GM13976 (cell line): Measurements from ENCODE around the gene MCRIP1.

Source experiments
- DNase-seq: peaks from one replicate; pipeline ENCODE4 v3.0.0; 2012; ENCODE audit warnings: low spot score
- in situ Hi-C: fragments of 300-500 bp; cut with MboI; formaldehyde crosslinking; loops from one replicate; pipeline ENCODE4 v1.12.0; 2022; ENCODE audit warnings: low sequenced_read_pairs, mixed read lengths, inconsistent platforms; ENCODE audit not compliant: unreplicated experiment
- TF ChIP-seq, protein P1 (sequence below): IDR thresholded peaks from 2 replicates; pipeline ENCODE4 v1.5.1; 2012; ENCODE audit warnings: borderline replicate concordance, mild to moderate bottlenecking; ENCODE audit not compliant: insufficient read depth; ENCODE audit errors: extremely low read depth, missing control alignments, control extremely low read depth

MCRIP1 gene

DNA sequence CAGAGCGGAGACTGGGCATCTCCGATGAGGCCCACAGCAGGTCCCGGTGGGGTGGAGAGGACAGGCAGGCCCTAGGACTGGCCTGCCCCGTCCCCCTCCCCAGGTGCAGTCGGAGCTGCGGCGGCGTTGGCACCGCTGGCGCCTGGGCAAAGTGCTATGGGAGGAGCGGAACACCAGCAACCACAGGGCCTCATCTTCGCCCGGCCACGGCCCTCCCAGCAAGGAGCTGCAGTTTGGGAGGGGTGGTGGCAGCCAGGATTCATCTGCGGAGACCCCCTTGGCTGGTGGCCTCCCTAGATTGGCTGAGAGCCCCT lies 19.8 kb downstream of the MCRIP1 start:
- DNase-seq = no peak
- in situ Hi-C loops = no loop called here

GRCh38 chr17:81812571-81813370 lies 20.3 kb downstream of the MCRIP1 start:
- TF ChIP-seq, protein P1, sequence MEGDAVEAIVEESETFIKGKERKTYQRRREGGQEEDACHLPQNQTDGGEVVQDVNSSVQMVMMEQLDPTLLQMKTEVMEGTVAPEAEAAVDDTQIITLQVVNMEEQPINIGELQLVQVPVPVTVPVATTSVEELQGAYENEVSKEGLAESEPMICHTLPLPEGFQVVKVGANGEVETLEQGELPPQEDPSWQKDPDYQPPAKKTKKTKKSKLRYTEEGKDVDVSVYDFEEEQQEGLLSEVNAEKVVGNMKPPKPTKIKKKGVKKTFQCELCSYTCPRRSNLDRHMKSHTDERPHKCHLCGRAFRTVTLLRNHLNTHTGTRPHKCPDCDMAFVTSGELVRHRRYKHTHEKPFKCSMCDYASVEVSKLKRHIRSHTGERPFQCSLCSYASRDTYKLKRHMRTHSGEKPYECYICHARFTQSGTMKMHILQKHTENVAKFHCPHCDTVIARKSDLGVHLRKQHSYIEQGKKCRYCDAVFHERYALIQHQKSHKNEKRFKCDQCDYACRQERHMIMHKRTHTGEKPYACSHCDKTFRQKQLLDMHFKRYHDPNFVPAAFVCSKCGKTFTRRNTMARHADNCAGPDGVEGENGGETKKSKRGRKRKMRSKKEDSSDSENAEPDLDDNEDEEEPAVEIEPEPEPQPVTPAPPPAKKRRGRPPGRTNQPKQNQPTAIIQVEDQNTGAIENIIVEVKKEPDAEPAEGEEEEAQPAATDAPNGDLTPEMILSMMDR = no peak
- in situ Hi-C loops = no loop called here
- no peak for DNase-seq

More for the DNA sequence above, 19.8 kb downstream of the MCRIP1 start:
- TF ChIP-seq, protein P1 = no peak

GRCh38 chr17:81811705-81812570 lies 21.2 kb downstream of the MCRIP1 start:
- TF ChIP-seq, protein P1 = no peak
- in situ Hi-C loops = no loop called here
- no peak for DNase-seq

GRCh38 chr17:81810892-81811704 lies 22.0 kb downstream of the MCRIP1 start:
- DNase-seq = no peak
- in situ Hi-C loops = no loop called here
- TF ChIP-seq, protein P1 = no peak

DNA sequence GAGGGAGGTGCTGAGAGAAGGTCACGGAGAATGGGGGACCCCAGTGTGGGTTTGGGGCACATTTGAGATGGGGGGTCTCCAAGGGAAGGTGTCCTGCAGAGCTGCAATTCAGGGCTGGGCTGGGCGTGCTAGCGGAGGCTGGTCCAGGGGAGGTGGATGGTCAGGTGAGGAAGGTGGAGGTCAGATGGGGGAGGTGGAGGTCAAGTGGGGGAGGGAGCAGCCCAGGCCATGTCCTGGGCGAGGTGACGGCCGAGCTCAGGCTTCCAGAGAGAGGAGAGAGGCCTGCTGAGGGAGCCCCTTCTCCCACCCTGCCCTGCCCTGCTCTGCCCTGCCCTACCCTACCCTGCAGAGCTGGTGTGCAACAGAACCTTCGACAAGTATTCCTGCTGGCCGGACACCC lies 22.6 kb downstream of the MCRIP1 start:
- in situ Hi-C loops = no loop called here
- no peak for DNase-seq
- TF ChIP-seq, protein P1 = no peak

GRCh38 chr17:81809556-81809998 lies 23.5 kb downstream of the MCRIP1 start:
- in situ Hi-C loops = no loop called here
- DNase-seq = no peak
- TF ChIP-seq, protein P1 = no peak
